ENCODE measurements around the gene CCDC88B.

- no peak for TF ChIP-seq CTCF (tag by site-specific recombination; IDR thresholded peaks at IDR 0.05)
- no peak for TF ChIP-seq ZBTB20 (tag by site-specific recombination; IDR thresholded peaks at IDR 0.05)
- no peak for TF ChIP-seq ZNF768 (tag by site-specific recombination; IDR thresholded peaks at IDR 0.05)
- TF ChIP-seq ELK4 (IDR thresholded peaks at IDR 0.05; ENCODE audit: borderline replicate concordance, low read depth, low read length), result no peak
Measured at GRCh38 chr11:64352995-64353714, 13.2 kb downstream of the CCDC88B start.
